Stimulated activated CD4-positive, alpha-beta T cell treated with anti-CD3 and anti-CD28 coated beads, Interleukin-2, amount 100 ng/mL, for 24 hours (primary cell): ENCODE data around the gene PDGFC.

ENCODE experiments used
- DNase-seq, 2 donors: peaks; one replicate each; pipeline ENCODE4 v3.0.0-alpha.2; 2020

Gene PDGFC

GRCh38 chr4:156971676-156972378, at the start of gene PDGFC:
Gene PDGFC, minus strand, starts transcription at chr4:156971799. Its CDS starts 896 bp downstream, at chr4:156970903.
- DNase-seq: peak; percentile 6 to 16

- no peak for DNase-seq
Observed at GRCh38 chr4:157020882-157021281, 49.3 kb upstream of the PDGFC start.

GRCh38 chr4:157018920-157019490, 47.4 kb upstream of the PDGFC start:
- no peak for DNase-seq

GRCh38 chr4:157014621-157015591, 43.3 kb upstream of the PDGFC start:
- DNase-seq: no peak

- no peak for DNase-seq
Observed at GRCh38 chr4:157013656-157014055, 42.1 kb upstream of the PDGFC start.

- DNase-seq: no peak
Observed at GRCh38 chr4:157012781-157013180, 41.2 kb upstream of the PDGFC start.

GRCh38 chr4:157012296-157012695, 40.7 kb upstream of the PDGFC start:
- no peak for DNase-seq

GRCh38 chr4:157010630-157011029, 39.0 kb upstream of the PDGFC start:
- no peak for DNase-seq

- DNase-seq: no peak
Observed at GRCh38 chr4:157005831-157006230, 34.2 kb upstream of the PDGFC start.

- no peak for DNase-seq
Observed at GRCh38 chr4:157005193-157005592, 33.6 kb upstream of the PDGFC start.

- DNase-seq: no peak
Observed at GRCh38 chr4:157004279-157005161, 32.9 kb upstream of the PDGFC start.

- no peak for DNase-seq
Observed at GRCh38 chr4:156999175-156999517, 27.5 kb upstream of the PDGFC start.

GRCh38 chr4:156998500-156999174, 27.0 kb upstream of the PDGFC start:
- no peak for DNase-seq

GRCh38 chr4:156992943-156993342, 21.3 kb upstream of the PDGFC start:
- DNase-seq: no peak

GRCh38 chr4:156991161-156991560, 19.6 kb upstream of the PDGFC start:
- DNase-seq: no peak

- DNase-seq: no peak
Observed at GRCh38 chr4:156983366-156983765, 11.8 kb upstream of the PDGFC start.

GRCh38 chr4:156981262-156981769, 9.7 kb upstream of the PDGFC start:
- DNase-seq: no peak

GRCh38 chr4:156977435-156978160, 6.0 kb upstream of the PDGFC start:
- no peak for DNase-seq

- no peak for DNase-seq
Observed at GRCh38 chr4:156976147-156976546, 4.5 kb upstream of the PDGFC start.

GRCh38 chr4:156975686-156976085, 4.1 kb upstream of the PDGFC start:
- no peak for DNase-seq

GRCh38 chr4:156974264-156974663, 2.7 kb upstream of the PDGFC start:
- DNase-seq: no peak
